ENCODE measurements around the gene MDFIC.

Gene MDFIC

GRCh38 chr7:114981323-114981722 is 59.4 kb downstream of the MDFIC start:
- DNase-seq (ENCODE audit: low read depth, low spot score) = no peak
- H3K4me3 ChIP-seq (ENCODE audit: low read length) = no peak overlapping the region

DNA sequence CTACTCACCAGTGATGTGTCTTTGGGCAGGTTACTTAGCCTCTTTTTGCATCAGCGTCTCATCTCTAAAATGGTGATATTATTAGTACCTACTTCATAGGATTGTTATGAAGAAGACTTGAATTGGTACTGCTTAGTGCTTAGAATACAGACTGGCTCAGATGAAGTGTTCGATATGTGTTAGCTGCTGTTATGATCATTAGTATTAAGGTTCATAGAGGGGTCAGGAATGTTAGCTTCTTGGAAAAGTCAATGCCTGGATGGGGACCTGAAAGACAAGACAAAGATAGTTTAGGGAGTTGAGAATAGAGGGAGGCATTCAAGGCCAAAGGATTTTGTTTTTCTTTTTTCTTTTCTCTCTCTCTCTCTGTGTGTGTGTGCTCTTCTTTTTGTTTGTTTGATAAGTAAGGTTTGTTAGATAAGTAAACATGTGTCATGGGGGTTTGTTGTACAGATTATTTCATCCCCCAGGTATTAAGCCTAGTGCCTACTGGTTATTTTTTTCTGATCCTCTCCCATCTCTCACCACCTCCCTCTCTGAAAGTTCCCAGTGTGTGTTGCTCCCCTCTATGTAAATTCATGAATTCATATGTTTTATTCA is 63.3 kb downstream of the MDFIC start:
- DNase-seq (ENCODE audit: low read depth, low spot score) = no peak
- H3K4me3 ChIP-seq (ENCODE audit: low read length) = no peak overlapping the region

- no peak for DNase-seq (ENCODE audit: low read depth, low spot score)
- no peak overlapping the region for H3K4me3 ChIP-seq (ENCODE audit: low read length)
These were observed 64.6 kb downstream of the MDFIC start for GRCh38 chr7:114986190-114987180.

DNA sequence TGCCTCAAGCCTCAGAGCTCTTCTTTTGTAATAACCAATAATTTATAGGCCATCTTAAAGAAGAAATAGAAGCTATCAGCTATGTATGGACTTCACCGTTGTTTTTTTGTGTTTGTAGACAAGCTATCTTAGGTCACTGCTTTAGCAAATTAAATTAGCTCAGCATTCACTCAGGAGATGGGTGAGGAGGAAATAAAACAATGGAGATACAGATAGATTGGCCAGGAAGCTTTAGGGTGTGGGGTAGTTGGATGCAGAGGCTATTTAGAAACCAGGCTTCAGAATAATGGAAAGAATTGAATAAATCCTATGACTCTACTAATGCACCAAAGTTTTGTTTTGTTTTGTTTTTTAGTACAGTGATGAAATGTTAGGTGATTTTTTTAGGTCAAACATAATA is 66.1 kb downstream of the MDFIC start:
- H3K4me3 ChIP-seq (ENCODE audit: low read length) = no peak overlapping the region
- no peak for DNase-seq (ENCODE audit: low read depth, low spot score)

GRCh38 chr7:114988755-114989375 is 67.0 kb downstream of the MDFIC start:
- no peak overlapping the region for H3K4me3 ChIP-seq (ENCODE audit: low read length)
- DNase-seq (ENCODE audit: low read depth, low spot score) = no peak

DNA sequence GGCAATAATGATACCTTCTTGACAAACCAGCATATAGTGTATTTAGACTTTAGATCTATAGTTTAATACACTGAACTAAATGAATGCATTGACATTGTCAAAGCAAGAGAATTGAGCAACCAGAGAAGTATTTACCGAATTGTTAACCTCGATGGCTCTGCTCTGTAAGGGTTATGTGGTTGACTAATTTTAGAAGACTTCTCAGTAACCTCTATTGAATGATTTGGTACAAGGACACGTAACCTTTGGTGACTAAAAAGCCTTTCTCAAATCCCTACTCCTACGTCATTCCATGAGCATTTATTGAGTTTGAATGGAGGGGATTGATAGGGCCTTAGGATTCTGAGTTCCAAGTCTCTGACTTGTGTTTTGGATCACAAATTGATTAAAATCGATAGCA is 67.6 kb downstream of the MDFIC start:
- DNase-seq (ENCODE audit: low read depth, low spot score) = no peak
- no peak overlapping the region for H3K4me3 ChIP-seq (ENCODE audit: low read length)

GRCh38 chr7:114997487-114998404 is 75.9 kb downstream of the MDFIC start:
- no peak overlapping the region for H3K4me3 ChIP-seq (ENCODE audit: low read length)
- no peak for DNase-seq (ENCODE audit: low read depth, low spot score)

- DNase-seq (ENCODE audit: low read depth, low spot score) = no peak
These were observed 82.2 kb downstream of the MDFIC start for GRCh38 chr7:115004121-115004520.

DNA sequence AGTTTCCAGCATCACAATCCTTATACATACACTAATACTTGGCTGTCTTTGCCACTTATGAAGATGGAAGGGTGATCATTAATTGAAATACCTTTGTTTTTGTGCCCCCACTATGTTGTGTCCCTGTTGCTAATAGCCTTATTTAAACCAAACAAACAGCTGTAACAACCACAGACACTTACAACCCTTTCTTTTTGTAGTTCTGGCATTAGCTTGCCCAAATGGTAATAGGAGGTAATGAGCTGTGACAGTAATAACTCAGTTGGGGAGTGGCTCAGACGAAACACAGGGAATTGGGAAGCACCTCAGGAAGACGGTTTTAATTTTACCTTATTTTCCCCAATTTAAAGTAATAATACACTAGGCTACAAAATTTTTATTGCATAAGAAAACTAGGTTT is 83.4 kb downstream of the MDFIC start:
- DNase-seq (ENCODE audit: low read depth, low spot score) = no peak
- no peak overlapping the region for H3K4me3 ChIP-seq (ENCODE audit: low read length)

More at GRCh38 chr7:115004121-115004520, 82.2 kb downstream of the MDFIC start:
- no peak overlapping the region for H3K4me3 ChIP-seq (ENCODE audit: low read length)

- no peak overlapping the region for H3K4me3 ChIP-seq (ENCODE audit: low read length)
- DNase-seq (ENCODE audit: low read depth, low spot score) = no peak
These were observed 84.1 kb downstream of the MDFIC start for GRCh38 chr7:115005953-115006352.

GRCh38 chr7:115007751-115008150 is 85.9 kb downstream of the MDFIC start:
- no peak for DNase-seq (ENCODE audit: low read depth, low spot score)
- no peak overlapping the region for H3K4me3 ChIP-seq (ENCODE audit: low read length)

DNA sequence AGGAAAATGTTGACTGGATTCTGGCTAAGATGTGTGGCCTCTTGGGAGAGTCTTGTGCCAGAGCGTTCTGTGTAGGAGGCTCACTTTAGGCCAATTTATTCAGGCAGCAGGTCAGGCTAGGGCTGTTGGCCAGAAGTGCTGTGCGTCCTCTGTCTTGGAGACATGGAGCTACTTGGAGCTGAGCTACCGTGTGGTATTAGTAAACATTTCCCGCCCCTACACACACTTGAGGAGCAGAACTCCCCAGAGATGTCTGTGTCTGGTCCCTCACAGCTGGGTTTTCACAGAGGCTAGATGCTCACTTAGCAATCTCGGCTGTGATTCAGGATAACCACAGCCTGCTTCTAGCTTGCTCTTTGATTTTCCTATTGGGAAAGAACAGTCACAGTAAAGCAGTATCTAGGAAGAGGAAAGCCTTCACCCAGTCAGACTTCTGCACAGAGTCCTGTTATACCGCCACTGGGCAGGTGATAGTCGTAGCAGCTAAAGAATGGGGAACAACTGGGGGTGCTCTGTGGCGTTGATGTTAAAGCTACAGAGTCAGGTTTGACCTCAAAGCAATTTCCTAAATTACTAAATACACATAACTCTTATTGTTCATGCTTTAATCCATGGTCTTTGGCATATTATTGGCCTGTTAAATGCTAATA is 86.7 kb downstream of the MDFIC start:
- no peak for DNase-seq (ENCODE audit: low read depth, low spot score)
- H3K4me3 ChIP-seq (ENCODE audit: low read length) = no peak overlapping the region

GRCh38 chr7:115009139-115009538 is 87.2 kb downstream of the MDFIC start:
- H3K4me3 ChIP-seq (ENCODE audit: low read length) = no peak overlapping the region
- no peak for DNase-seq (ENCODE audit: low read depth, low spot score)

GRCh38 chr7:115009736-115010440 is 88.0 kb downstream of the MDFIC start:
- H3K4me3 ChIP-seq (ENCODE audit: low read length) = no peak overlapping the region
- DNase-seq (ENCODE audit: low read depth, low spot score) = no peak

DNA sequence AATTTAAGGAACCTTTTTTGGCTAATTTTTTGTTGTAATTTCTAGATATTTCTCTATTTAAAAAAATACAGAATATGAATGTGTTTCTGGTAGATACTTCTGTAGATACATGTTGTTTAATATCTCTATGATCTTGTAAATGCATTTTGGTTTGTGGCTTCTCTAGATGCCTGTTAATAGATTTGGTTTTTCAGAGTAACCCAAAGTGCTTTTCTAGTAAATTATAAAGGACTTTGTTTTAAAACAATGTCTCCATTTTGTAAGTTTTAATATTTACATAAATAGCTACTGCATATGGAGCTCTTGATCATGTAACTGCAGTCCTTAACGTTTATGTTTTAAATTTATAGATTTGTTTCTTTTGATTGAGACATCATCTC is 88.5 kb downstream of the MDFIC start:
- H3K4me3 ChIP-seq (ENCODE audit: low read length) = no peak overlapping the region
- DNase-seq (ENCODE audit: low read depth, low spot score) = no peak

DNA sequence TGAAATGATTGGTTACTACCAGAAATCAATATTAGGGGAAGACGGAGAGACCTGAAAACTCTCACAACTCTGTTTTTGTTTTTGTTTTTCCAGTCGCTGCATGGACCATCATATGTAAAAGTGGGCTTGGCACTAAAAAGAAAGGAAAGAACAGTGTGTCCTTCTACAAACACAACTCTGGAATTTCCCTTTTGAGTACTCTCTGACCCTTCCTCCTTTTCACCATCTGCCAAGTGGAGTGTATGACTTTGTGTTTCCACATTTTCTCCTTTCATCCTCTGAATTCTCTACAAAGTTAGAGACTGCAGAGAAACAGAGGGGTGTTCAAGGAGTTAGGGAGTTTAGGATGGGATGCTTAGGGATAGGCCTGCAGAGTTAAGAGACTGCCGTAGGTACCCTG is 92.0 kb downstream of the MDFIC start:
- DNase-seq (ENCODE audit: low read depth, low spot score) = no peak
- no peak overlapping the region for H3K4me3 ChIP-seq (ENCODE audit: low read length)

DNA sequence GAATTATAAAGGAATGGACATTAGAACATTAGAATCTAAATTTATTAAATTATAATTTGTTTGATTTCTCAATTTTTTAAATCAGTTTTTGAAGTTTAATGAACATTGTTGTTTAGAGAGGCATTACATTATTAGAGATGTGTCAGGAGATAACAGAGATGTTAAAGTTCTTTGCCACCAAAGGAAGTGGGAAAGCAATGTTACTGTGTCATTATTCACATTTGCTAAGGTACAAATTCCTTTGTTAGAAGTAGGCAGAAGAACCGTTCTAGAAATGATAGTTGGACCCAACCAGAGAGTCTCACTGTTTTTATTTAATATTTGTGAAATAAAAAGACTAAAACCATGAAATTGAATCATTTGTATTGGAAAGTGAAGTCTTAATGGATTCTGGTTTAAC is 92.9 kb downstream of the MDFIC start:
- DNase-seq (ENCODE audit: low read depth, low spot score) = no peak
- no peak overlapping the region for H3K4me3 ChIP-seq (ENCODE audit: low read length)

DNA sequence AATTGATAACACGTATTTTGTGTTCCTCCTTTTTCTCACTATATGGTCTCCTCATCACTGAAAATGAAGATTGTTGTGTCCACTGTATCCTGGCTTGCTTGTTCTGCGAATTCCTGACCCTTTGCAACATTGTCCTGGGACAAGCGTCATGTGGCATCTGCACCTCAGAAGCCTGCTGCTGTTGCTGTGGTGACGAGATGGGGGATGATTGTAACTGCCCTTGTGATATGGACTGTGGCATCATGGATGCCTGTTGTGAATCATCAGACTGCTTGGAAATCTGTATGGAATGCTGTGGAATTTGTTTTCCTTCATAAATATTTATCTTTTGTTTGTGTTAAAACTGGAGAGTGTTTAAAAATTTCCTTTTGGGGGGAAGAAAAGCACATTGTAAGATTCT is 93.7 kb downstream of the MDFIC start:
- no peak for DNase-seq (ENCODE audit: low read depth, low spot score)

More for the DNA sequence above, 93.7 kb downstream of the MDFIC start:
- H3K4me3 ChIP-seq (ENCODE audit: low read length) = no peak overlapping the region
